GM18507 (cell line): ENCODE results near the gene MC2R.

Experiments
- DNase-seq: peaks from one replicate; pipeline ENCODE4 v3.0.0; 2011; ENCODE audit warnings: low read depth; ENCODE audit not compliant: insufficient read length; ENCODE audit errors: extremely low spot score
- FAIRE-seq: peaks from 2 replicates; lab custom pipeline; 2011; peaks lifted over from hg19 to GRCh38; lab: Jason Lieb, UNC

MC2R gene

DNA sequence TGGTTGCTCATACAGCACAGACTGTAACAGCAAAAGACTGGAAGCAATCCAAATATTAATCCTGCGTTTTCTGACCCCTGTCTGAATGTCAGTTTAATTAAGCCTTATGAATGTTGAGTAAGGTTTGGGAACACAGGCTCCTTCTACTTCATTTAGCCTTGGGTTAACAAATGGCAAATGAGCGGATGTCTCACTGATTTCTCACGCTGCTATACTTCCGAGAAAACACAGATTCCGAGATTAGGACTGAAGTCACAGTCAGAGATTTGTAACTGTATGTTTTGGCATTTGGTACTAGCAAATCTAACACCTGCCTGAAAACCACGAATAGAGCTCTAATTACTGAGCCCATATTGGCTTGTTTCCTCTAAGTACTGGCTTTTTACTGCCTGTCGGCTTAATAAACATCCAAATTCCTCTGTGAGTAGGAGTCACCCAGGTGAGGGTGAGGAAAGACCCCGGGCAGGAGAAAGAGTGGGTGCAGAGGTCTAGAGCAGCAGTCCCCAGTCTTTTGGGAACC, 80.8 kb downstream of the MC2R start:
- FAIRE-seq (no peak), DNase-seq (no peak)
